H9 (cell line): ENCODE results near the gene NOXRED1. TPM values are rescaled to one million over a fixed set of nuclear protein-coding genes. Genes with fewer than 3 reads are reported as not detected.

ENCODE experiments used
- DNase-seq: peaks from one replicate; pipeline ENCODE4 v3.0.0-alpha.2; 2017
- H2AFZ ChIP-seq: one replicate; pipeline ENCODE4 v1.6.1; 2013; ENCODE audit warnings: mild to moderate bottlenecking, low read length, control low read depth, moderate library complexity
- H2AK5ac ChIP-seq: 2 replicates; pipeline ENCODE4 v1.6.1; 2013; ENCODE audit warnings: low read length, control low read depth, mixed read lengths; ENCODE audit not compliant: insufficient read length
- H2BK120ac ChIP-seq: one replicate; pipeline ENCODE4 v1.6.1; 2013; ENCODE audit warnings: low read depth, mild to moderate bottlenecking, low read length, control low read depth, inconsistent platforms; ENCODE audit not compliant: poor library complexity, severe bottlenecking
- H2BK12ac ChIP-seq: 2 replicates; pipeline ENCODE4 v1.6.1; 2013; ENCODE audit warnings: low read length, control low read depth, mixed read lengths, low read depth; ENCODE audit not compliant: insufficient read length
- H2BK15ac ChIP-seq: 2 replicates; pipeline ENCODE4 v1.6.1; 2013; ENCODE audit warnings: low read depth, low read length, control low read depth
- H2BK20ac ChIP-seq: one replicate; pipeline ENCODE4 v1.6.1; 2013; ENCODE audit warnings: low read depth, mild to moderate bottlenecking, low read length, control low read depth, inconsistent platforms; ENCODE audit not compliant: poor library complexity, severe bottlenecking
- H2BK5ac ChIP-seq: 2 replicates; pipeline ENCODE4 v1.6.1; 2013; ENCODE audit warnings: low read length, control low read depth, mixed read lengths; ENCODE audit not compliant: insufficient read length
- H3K14ac ChIP-seq: 2 replicates; pipeline ENCODE4 v1.6.1; 2013; ENCODE audit warnings: low read length, control low read depth; ENCODE audit not compliant: insufficient read depth
- H3K18ac ChIP-seq: 2 replicates; pipeline ENCODE4 v1.6.1; 2013; ENCODE audit warnings: low read depth, mild to moderate bottlenecking, mixed read lengths, low read length, control low read depth; ENCODE audit not compliant: insufficient read length
- H3K23ac ChIP-seq: 2 replicates; pipeline ENCODE4 v1.6.1; 2013; ENCODE audit warnings: low read length, control low read depth, mixed read lengths, low read depth; ENCODE audit not compliant: insufficient read length
- H3K23me2 ChIP-seq: 2 replicates; pipeline ENCODE4 v1.6.1; 2013; ENCODE audit warnings: low read depth, mild to moderate bottlenecking, mixed read lengths, low read length, control low read depth; ENCODE audit not compliant: insufficient read length, poor library complexity, severe bottlenecking
- H3K27ac ChIP-seq: 2 replicates; pipeline ENCODE4 v1.5.1; 2013; ENCODE audit warnings: low read length, control low read depth, mixed read lengths, low read depth; ENCODE audit not compliant: insufficient read length
- H3K27me3 ChIP-seq: 2 replicates; pipeline ENCODE4 v1.6.1; 2013; ENCODE audit warnings: low read length, control low read depth, inconsistent platforms; ENCODE audit not compliant: insufficient read depth
- H3K4ac ChIP-seq: 2 replicates; pipeline ENCODE4 v1.6.1; 2013; ENCODE audit warnings: low read depth, mild to moderate bottlenecking, control low read depth, inconsistent platforms, low read length, moderate library complexity
- H3K4me1 ChIP-seq: 2 replicates; pipeline ENCODE4 v1.6.1; 2013; ENCODE audit warnings: low read length, control low read depth, inconsistent platforms; ENCODE audit not compliant: insufficient read depth
- H3K4me2 ChIP-seq: 2 replicates; pipeline ENCODE4 v1.6.1; 2013; ENCODE audit warnings: low read length, control low read depth, mixed read lengths; ENCODE audit not compliant: insufficient read length, insufficient read depth
- H3K56ac ChIP-seq: 2 replicates; pipeline ENCODE4 v1.6.1; 2013; ENCODE audit warnings: low read depth, mild to moderate bottlenecking, mixed read lengths, low read length, control low read depth; ENCODE audit not compliant: insufficient read length
- H3K79me1 ChIP-seq: 2 replicates; pipeline ENCODE4 v1.6.1; 2013; ENCODE audit warnings: low read depth, mild to moderate bottlenecking, moderate library complexity, low read length, control low read depth, inconsistent platforms; ENCODE audit not compliant: insufficient read depth, poor library complexity, severe bottlenecking
- H3K79me2 ChIP-seq: 2 replicates; pipeline ENCODE4 v1.6.1; 2013; ENCODE audit warnings: low read length, control low read depth, inconsistent platforms; ENCODE audit not compliant: insufficient read depth
- H3K9ac ChIP-seq: 2 replicates; pipeline ENCODE4 v1.6.1; 2013; ENCODE audit warnings: low read length, control low read depth, mixed read lengths; ENCODE audit not compliant: insufficient read length; ENCODE audit errors: extremely low read depth
- H3K9me3 ChIP-seq: one replicate; pipeline ENCODE4 v1.6.1; 2013; ENCODE audit warnings: low read depth, low read length, inconsistent platforms; ENCODE audit not compliant: control insufficient read depth
- H3T11ph ChIP-seq: one replicate; pipeline ENCODE4 v1.6.1; 2013; ENCODE audit warnings: mild to moderate bottlenecking, low read length, control low read depth, inconsistent platforms
- H4K20me1 ChIP-seq: one replicate; pipeline ENCODE4 v1.6.1; 2013; ENCODE audit not compliant: control insufficient read depth, insufficient read length, insufficient read depth
- H4K5ac ChIP-seq: 2 replicates; pipeline ENCODE4 v1.6.1; 2013; ENCODE audit warnings: low read depth, mild to moderate bottlenecking, mixed read lengths, low read length, control low read depth; ENCODE audit not compliant: insufficient read length
- H4K8ac ChIP-seq: replicated peaks from 2 replicates; pipeline ENCODE4 v1.6.1; 2013; ENCODE audit warnings: low read length, control low read depth, mixed read lengths, low read depth; ENCODE audit not compliant: insufficient read length
- H4K91ac ChIP-seq: 2 replicates; pipeline ENCODE4 v1.6.1; 2013; ENCODE audit warnings: low read depth, mild to moderate bottlenecking, moderate library complexity, mixed read lengths, low read length, control low read depth; ENCODE audit not compliant: insufficient read length
- H3K27ac Mint-ChIP-seq, 3 experiments: 2 replicates in 2 of 3; 3 replicates in 1 of 3; pipeline ENCODE4 v1.8.0; 2020 to 2021; ENCODE audit warnings: mixed read lengths in 3 of 3, mild to moderate bottlenecking in 1 of 3, moderate library complexity in 1 of 3
- H3K27me3 Mint-ChIP-seq: 2 replicates; pipeline ENCODE4 v1.8.0; 2021; ENCODE audit warnings: low read depth, mild to moderate bottlenecking, moderate library complexity, mixed read lengths
- H3K36me3 Mint-ChIP-seq, 3 experiments: 2 replicates in 2 of 3; 3 replicates in 1 of 3; pipeline ENCODE4 v1.8.0; 2020 to 2021; ENCODE audit warnings: low read depth in 3 of 3, mixed read lengths in 3 of 3; ENCODE audit not compliant: insufficient read depth in 1 of 3
- H3K4me1 Mint-ChIP-seq, 2 experiments: 2 replicates each; pipeline ENCODE4 v1.8.0; 2020; ENCODE audit warnings: mixed read lengths in 2 of 2
- H3K4me3 Mint-ChIP-seq, 2 experiments: 2 replicates in 1 of 2; 3 replicates in 1 of 2; pipeline ENCODE4 v1.8.0; 2020 to 2021; ENCODE audit warnings: mild to moderate bottlenecking in 2 of 2, mixed read lengths in 2 of 2, moderate library complexity in 1 of 2
- H3K9me3 Mint-ChIP-seq, 2 experiments: 2 replicates in 1 of 2; 3 replicates in 1 of 2; pipeline ENCODE4 v1.8.0; 2020; ENCODE audit warnings: mild to moderate bottlenecking in 2 of 2, mixed read lengths in 2 of 2, moderate library complexity in 1 of 2
- CTCF ChIP-seq: fragments of 200-600 bp; sonication (generic); conservative IDR thresholded peaks from 3 replicates; pipeline ENCODE4 v1.8.0; 2021; ENCODE audit warnings: antibody characterized with exemption, mild to moderate bottlenecking
- WGBS: extraction: QIAGEN DNeasy Blood & Tissue Kit; methylation state at CpG from one replicate; pipeline ENCODE4 v1.1.7; 2013; ENCODE audit warnings: missing lambda C conversion rate, low lambda C conversion rate, mixed read lengths; ENCODE audit not compliant: insufficient read length; ENCODE audit errors: extremely low coverage; 5-methylcytosine and 5-hydroxymethylcytosine counted together
- total RNA-seq: library from RNA; stranded (reverse); gene quantifications from 2 replicates; pipeline ENCODE4 v1.2.1, GENCODE V29; 2021

NOXRED1 gene
- total RNA-seq, 1 experiment from 2014 or later: not detected

- Mint-ChIP-seq H3K4me1 (no peaks in the 10 kb centered on the region), H3K27me3 (no peaks in the 10 kb centered on the region; the same call in 1 of the 2 replicates), H3K9me3 (no peaks in the 10 kb centered on the region), H3K27ac (no peak overlapping the region), H3K4me3 (no peak overlapping the region), H3K36me3 (no peaks in the 10 kb centered on the region)
- Histone ChIP-seq H3K23ac (no peak overlapping the region), H4K8ac (no peak overlapping the region), H3K9me3 (no peaks in the 10 kb centered on the region), H2BK120ac (no peak overlapping the region), H4K5ac (no peak overlapping the region), H3K14ac (no peak overlapping the region), H3K23me2 (no peaks in the 10 kb centered on the region), H2BK12ac (no peak overlapping the region), H2BK20ac (no peak overlapping the region), H3K79me1 (no peaks in the 10 kb centered on the region), H3K27ac (no peak overlapping the region), H3K27me3 (no peaks in the 10 kb centered on the region), H3K4me2 (no peak overlapping the region), H3K4ac (no peak overlapping the region), H2BK5ac (no peak overlapping the region), H3K79me2 (no peaks in the 10 kb centered on the region), H3K18ac (no peak overlapping the region), H2AK5ac (no peak overlapping the region), H3K56ac (no peak overlapping the region), H2AFZ (no peak overlapping the region), H3K4me1 (no peaks in the 10 kb centered on the region), H2BK15ac (no peak overlapping the region), H3T11ph (no peak overlapping the region), H4K91ac (no peak overlapping the region), H4K20me1 (no peaks in the 10 kb centered on the region), H3K9ac (no peak overlapping the region)
- no peak for TF ChIP-seq CTCF
- no CpG with 5 or more reads among the region's 4 CpGs for WGBS
- no peak for DNase-seq
These were observed 33.1 kb downstream of the NOXRED1 start for GRCh38 chr14:77390188-77390587.
